K562 (cell line): ENCODE measurements around the gene AHNAK. TPM values are rescaled to one million over a fixed set of nuclear protein-coding genes. Genes with fewer than 3 reads are reported as not detected.

Experiments used
- ATAC-seq: fragments of 200-7000 bp; cut with Tn5 transposase; 3 replicates; pipeline ENCODE4 v1.9.1; 2020; ENCODE audit warnings: moderate library complexity
- BruUV-seq: library from RNA; stranded (reverse); fragments of 400-500 nt; replicated peaks from 2 replicates; lab custom pipeline; 2021; lab: Mats Ljungman, UMichigan
- CTCF ChIA-PET: fragments of 300-600 bp; formaldehyde crosslinking; extraction: SDS; loops from one replicate; lab custom pipeline; 2021; ENCODE audit warnings: low intra/inter-chr PET ratio; lab: Yijun Ruan, JAX
- POLR2A ChIA-PET: fragments of 300-600, 350-650 bp; sonication (Branson Sonifier 250); formaldehyde crosslinking; extraction: SDS; loops from one replicate; lab custom pipeline; 2021; ENCODE audit warnings: antibody characterized with exemption, inconsistent platforms; lab: Yijun Ruan, JAX
- DNase-seq, 4 experiments: peaks; one replicate each; pipeline versions ENCODE4 v3.0.0 to v3.0.0-alpha.2; 2011 to 2018; ENCODE audit warnings: low spot score in 3 of 4, mixed read lengths in 3 of 4; ENCODE audit errors: extremely low read depth in 1 of 4
- FAIRE-seq: peaks from 2 replicates; lab custom pipeline; 2011; peaks lifted over from hg19 to GRCh38; lab: Jason Lieb, UNC
- H2AFZ ChIP-seq: 2 replicates; pipeline ENCODE4 v1.6.0; 2011; ENCODE audit warnings: low read depth, low read length, control low read depth, inconsistent platforms
- H3K27ac ChIP-seq: fragments of 200-600 bp; 3 replicates; pipeline ENCODE4 v1.8.0; 2011; ENCODE audit warnings: low read depth, mild to moderate bottlenecking, control low read depth, inconsistent platforms, low read length, moderate library complexity, mixed read lengths; ENCODE audit errors: extremely low read depth
- H3K27me3 ChIP-seq, 2 experiments: fragments of 300-600 bp in 1 of 2; 2 replicates in 1 of 2; 3 replicates in 1 of 2; pipeline versions ENCODE4 v1.6.0 to v1.8.0; 2011; ENCODE audit warnings: inconsistent platforms in 2 of 2, low read length in 2 of 2, mild to moderate bottlenecking in 1 of 2, mixed read lengths in 1 of 2, moderate library complexity in 1 of 2; ENCODE audit not compliant: control insufficient read depth in 2 of 2, insufficient read depth in 2 of 2
- H3K36me3 ChIP-seq: fragments of 300-600 bp; 3 replicates; pipeline ENCODE4 v1.8.0; 2011; ENCODE audit warnings: mild to moderate bottlenecking, low read length, inconsistent platforms; ENCODE audit not compliant: control insufficient read depth, insufficient read depth
- H3K4me1 ChIP-seq, 2 experiments: fragments of 200-600 bp in 1 of 2; replicated peaks in 1 of 2; 2 replicates in 1 of 2; 3 replicates in 1 of 2; pipeline versions ENCODE4 v1.5.1 to v1.8.0; 2011; ENCODE audit warnings: inconsistent platforms in 2 of 2, low read length in 2 of 2, mild to moderate bottlenecking in 1 of 2, mixed read lengths in 1 of 2, moderate library complexity in 1 of 2; ENCODE audit not compliant: control insufficient read depth in 2 of 2, insufficient read depth in 2 of 2
- H3K4me2 ChIP-seq: 2 replicates; pipeline ENCODE4 v1.6.1; 2011; ENCODE audit warnings: low read length, control low read depth, inconsistent platforms, mixed read lengths; ENCODE audit not compliant: insufficient read depth
- H3K4me3 ChIP-seq: fragments of 200-600 bp; sonication (generic), shearing (Covaris generic); 2 replicates; pipeline ENCODE4 v1.5.1; 2016; ENCODE audit warnings: control low read depth, inconsistent platforms
- H3K79me2 ChIP-seq: fragments of 200-600 bp; 3 replicates; pipeline ENCODE4 v1.8.0; 2011; ENCODE audit warnings: low read length, inconsistent platforms; ENCODE audit not compliant: control insufficient read depth, insufficient read depth
- H3K9ac ChIP-seq, 2 experiments: 2 replicates each; pipeline versions ENCODE4 v1.6.0 to v1.6.1; 2011; ENCODE audit warnings: low read depth in 2 of 2, low read length in 2 of 2, control low read depth in 1 of 2, inconsistent platforms in 1 of 2, mild to moderate bottlenecking in 1 of 2, mixed read lengths in 1 of 2; ENCODE audit not compliant: insufficient read depth in 1 of 2
- H3K9me1 ChIP-seq: one replicate; pipeline ENCODE4 v1.6.0; 2011; ENCODE audit warnings: inconsistent platforms, mild to moderate bottlenecking, low read length, moderate library complexity; ENCODE audit not compliant: control insufficient read depth, insufficient read depth
- H3K9me3 ChIP-seq: replicated peaks from 2 replicates; pipeline ENCODE4 v1.5.1; 2011; ENCODE audit warnings: low read depth, low read length, inconsistent platforms; ENCODE audit not compliant: control insufficient read depth, insufficient read depth
- H4K20me1 ChIP-seq: replicated peaks from 2 replicates; pipeline ENCODE4 v1.6.1; 2011; ENCODE audit warnings: low read length, inconsistent platforms, mixed read lengths; ENCODE audit not compliant: control insufficient read depth, insufficient read depth
- BRF1 ChIP-seq: IDR thresholded peaks from 3 replicates; pipeline ENCODE4 v1.6.1; 2011; ENCODE audit warnings: borderline replicate concordance, mild to moderate bottlenecking; ENCODE audit not compliant: insufficient read length; ENCODE audit errors: extremely low read depth
- GTF2B ChIP-seq: IDR thresholded peaks from 2 replicates; pipeline ENCODE4 v1.6.1; 2011; ENCODE audit not compliant: insufficient read length; ENCODE audit errors: extremely low read depth
- LCOR ChIP-seq: sonication (generic); formaldehyde crosslinking; IDR thresholded peaks from 2 replicates; pipeline ENCODE4 v1.8.0; 2022; ENCODE audit warnings: mild to moderate bottlenecking, missing genetic modification reagents
- MYC ChIP-seq, 2 experiments: fragments of 250-450 bp in 1 of 2; sonication (Bioruptor Pico) in 1 of 2; IDR thresholded peaks; 2 replicates each; pipeline versions ENCODE4 v1.5.1 to v1.6.1; 2012 to 2021; ENCODE audit warnings: low read depth in 2 of 2, borderline replicate concordance in 1 of 2, improper control_type of control experiment in 1 of 2, low read length in 1 of 2, mild to moderate bottlenecking in 1 of 2, moderate library complexity in 1 of 2
- PYGO2 ChIP-seq: fragments of 450-650 bp; IDR thresholded peaks from 2 replicates; pipeline ENCODE4 v1.6.1; 2016; ENCODE audit warnings: mild to moderate bottlenecking, missing genetic modification characterization, moderate library complexity, missing compliant biosample characterization
- RBBP5 ChIP-seq: fragments of 200-600 bp; sonication (generic); IDR thresholded peaks from 2 replicates; pipeline ENCODE4 v1.6.1; 2012; ENCODE audit warnings: borderline replicate concordance, mild to moderate bottlenecking, low read length, control low read depth, inconsistent platforms; ENCODE audit not compliant: insufficient read depth, poor library complexity, severe bottlenecking
- TAF7 ChIP-seq: fragments of 450-650 bp; IDR thresholded peaks from 2 replicates; pipeline ENCODE4 v1.6.1; 2016; ENCODE audit warnings: missing genetic modification characterization, missing compliant biosample characterization
- ZFP36 ChIP-seq: fragments of 150-350 bp; IDR thresholded peaks from 2 replicates; pipeline ENCODE4 v1.6.1; 2018; ENCODE audit warnings: low read length, low read depth; ENCODE audit not compliant: partially characterized antibody
- WGBS: fragments of 100-300 bp; shearing (Covaris generic); methylation state at CpG from one replicate; pipeline ENCODE4 v1.1.6; 2016; ENCODE audit warnings: low coverage, mixed read lengths; ENCODE audit not compliant: insufficient coverage; ENCODE audit errors: missing lambda C conversion rate; 5-methylcytosine and 5-hydroxymethylcytosine counted together
- in situ Hi-C: fragments of 300-500 bp; cut with MboI; formaldehyde crosslinking; loops from 4 replicates; pipeline ENCODE4 v1.15.0; 2018; ENCODE audit warnings: inconsistent platforms, mixed read lengths
- intact Hi-C: fragments of 100-400 bp; cut with micrococcal nuclease; formaldehyde crosslinking; loops from 2 replicates; pipeline ENCODE4 v1.14.2; 2022
- polyA plus RNA-seq, 8 experiments: library from polyadenylated mRNA; depleted of rRNA in 4 of 8; stranded (reverse) in 5 of 8; unstranded in 3 of 8; fragments of >200 nt; fragmentation: Nextera tagmentation in 2 of 8; fragmentation: Illumina TruSeq in 1 of 8; extraction: Ambion mirVana in 2 of 8; extraction: Trizol in 1 of 8; gene quantifications; 2 replicates each; pipeline versions ENCODE4 v1.2.1 to v1.2.3, GENCODE V29; 2011 to 2014; ENCODE audit warnings: inconsistent platforms in 1 of 8, missing spikeins in 1 of 8
- total RNA-seq, 7 experiments: library from RNA; depleted of rRNA in 6 of 7; stranded (reverse); fragments of >200 nt in 6 of 7; fragmentation: Illumina TruSeq in 2 of 7; extraction: Trizol in 2 of 7; gene quantifications; 2 replicates each; pipeline versions ENCODE4 v1.2.1 to v1.2.3, GENCODE V29; 2011 to 2021; ENCODE audit warnings: low replicate concordance in 1 of 7
- TF ChIP-seq, protein P1 (sequence below): fragments of 450-650 bp; IDR thresholded peaks from 2 replicates; pipeline ENCODE4 v1.6.1; 2018; ENCODE audit not compliant: partially characterized antibody

AHNAK gene
- total and polyA plus RNA-seq, 9 of the 15 experiments (the other 6 are each of a cell fraction or from before 2014, with no cell fraction given) = 1.5 to 89.7 (median 45.0) TPM

DNA sequence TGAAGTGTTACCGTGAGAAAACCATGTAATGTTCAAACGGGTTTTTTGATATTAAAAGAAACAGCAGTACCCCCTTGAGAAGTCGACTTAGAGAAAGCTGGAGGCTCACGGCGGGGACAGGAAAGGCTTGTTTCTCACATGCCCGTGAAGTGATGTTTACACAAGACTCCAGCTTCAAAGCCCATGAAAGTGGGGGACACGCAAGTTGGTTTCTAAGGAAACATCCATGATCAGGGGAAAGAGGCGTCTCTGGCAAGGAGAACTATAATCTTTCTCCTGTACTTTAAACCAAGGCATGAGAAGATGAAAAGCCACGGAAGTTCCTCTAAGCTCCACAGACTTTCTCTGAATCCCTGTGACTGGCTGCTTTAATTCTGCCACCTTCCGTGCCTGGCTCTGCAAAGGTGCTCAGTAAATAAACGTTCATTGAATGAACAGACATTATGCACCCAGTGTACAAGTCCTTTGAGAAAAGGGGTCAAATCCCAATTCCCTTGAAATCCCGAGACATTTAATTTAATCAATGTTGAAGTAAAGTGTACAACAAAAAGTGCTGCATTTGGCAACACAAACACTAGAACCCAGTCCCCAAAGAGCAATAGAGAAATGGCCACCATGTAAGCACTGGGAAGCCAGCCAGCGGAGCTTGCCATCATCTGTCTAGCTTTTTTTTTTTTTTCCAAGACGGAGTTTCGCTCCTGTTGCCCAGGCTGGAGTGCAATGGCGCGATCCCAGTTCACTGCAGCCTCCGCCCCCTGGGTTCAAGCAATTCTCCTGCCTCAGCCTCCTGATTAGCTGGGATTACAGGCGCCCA is 58.7 kb downstream of the AHNAK start:
- peak overlapping the region; percentile 63 for H2AFZ ChIP-seq
- no TSS peak for BruUV-seq
- CTCF ChIA-PET = no interaction called here

More for the DNA sequence above, 58.7 kb downstream of the AHNAK start:
- WGBS = 53% methylated on average over 17 of the region's 19 CpGs
- Histone ChIP-seq H3K9ac (peak overlapping the region in 1 of 2 experiments; percentile 33; a peak in 1 of 4 replicates), H3K27me3 (no peaks in the 10 kb centered on the region), H4K20me1 (no peaks in the 10 kb centered on the region), H3K79me2 (no peaks in the 10 kb centered on the region), H3K4me3 (no peak overlapping the region), H3K4me1 (peaks cover 4 to 16% of the 10 kb centered on the region in 2 experiments; a peak in 4 of 5 replicates), H3K36me3 (no peaks in the 10 kb centered on the region), H3K27ac (no peak overlapping the region), H3K9me3 (no peaks in the 10 kb centered on the region), H3K4me2 (no peak overlapping the region), H3K9me1 (no peaks in the 10 kb centered on the region)
- FAIRE-seq (no peak), ATAC-seq (no peak), DNase-seq (no peak)
- in situ Hi-C loops (no loop called here), intact Hi-C loops (no loop called here)
- TF ChIP-seq PYGO2 (tag) (no peak), BRF1 (no peak), GTF2B (no peak), TAF7 (tag) (no peak), ZFP36 (no peak), LCOR (no peak), MYC (IDR thresholded peaks at IDR 0.05; ENCODE audit: low read depth, low read length) (no peak), MYC (CRISPR knock-in tag; IDR thresholded peaks at IDR 0.05; ENCODE audit: borderline replicate concordance, low read depth) (no peak), RBBP5 (no peak)
- TF ChIP-seq, protein P1, sequence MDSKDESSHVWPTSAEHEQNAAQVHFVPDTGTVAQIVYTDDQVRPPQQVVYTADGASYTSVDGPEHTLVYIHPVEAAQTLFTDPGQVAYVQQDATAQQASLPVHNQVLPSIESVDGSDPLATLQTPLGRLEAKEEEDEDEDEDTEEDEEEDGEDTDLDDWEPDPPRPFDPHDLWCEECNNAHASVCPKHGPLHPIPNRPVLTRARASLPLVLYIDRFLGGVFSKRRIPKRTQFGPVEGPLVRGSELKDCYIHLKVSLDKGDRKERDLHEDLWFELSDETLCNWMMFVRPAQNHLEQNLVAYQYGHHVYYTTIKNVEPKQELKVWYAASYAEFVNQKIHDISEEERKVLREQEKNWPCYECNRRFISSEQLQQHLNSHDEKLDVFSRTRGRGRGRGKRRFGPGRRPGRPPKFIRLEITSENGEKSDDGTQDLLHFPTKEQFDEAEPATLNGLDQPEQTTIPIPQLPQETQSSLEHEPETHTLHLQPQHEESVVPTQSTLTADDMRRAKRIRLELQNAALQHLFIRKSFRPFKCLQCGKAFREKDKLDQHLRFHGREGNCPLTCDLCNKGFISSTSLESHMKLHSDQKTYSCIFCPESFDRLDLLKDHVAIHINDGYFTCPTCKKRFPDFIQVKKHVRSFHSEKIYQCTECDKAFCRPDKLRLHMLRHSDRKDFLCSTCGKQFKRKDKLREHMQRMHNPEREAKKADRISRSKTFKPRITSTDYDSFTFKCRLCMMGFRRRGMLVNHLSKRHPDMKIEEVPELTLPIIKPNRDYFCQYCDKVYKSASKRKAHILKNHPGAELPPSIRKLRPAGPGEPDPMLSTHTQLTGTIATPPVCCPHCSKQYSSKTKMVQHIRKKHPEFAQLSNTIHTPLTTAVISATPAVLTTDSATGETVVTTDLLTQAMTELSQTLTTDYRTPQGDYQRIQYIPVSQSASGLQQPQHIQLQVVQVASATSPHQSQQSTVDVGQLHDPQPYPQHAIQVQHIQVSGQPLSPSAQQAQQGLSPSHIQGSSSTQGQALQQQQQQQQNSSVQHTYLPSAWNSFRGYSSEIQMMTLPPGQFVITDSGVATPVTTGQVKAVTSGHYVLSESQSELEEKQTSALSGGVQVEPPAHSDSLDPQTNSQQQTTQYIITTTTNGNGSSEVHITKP = no peak
- POLR2A ChIA-PET = interaction anchor here (0.6 to 2.2 kb wide), 10 partner anchors 11 to 697 kb away, joined by 3 to 8 read pairs (median 4); no protein-coding TSS in a partner anchor
